GM18517 (cell line): ENCODE data around the gene IL17RA.

Experiments used
- ATAC-seq: cut with Tn5 transposase; IDR thresholded peaks from one replicate; pipeline ENCODE4 v1.9.1; 2021; ENCODE audit warnings: mild to moderate bottlenecking, moderate library complexity; ENCODE audit not compliant: unreplicated experiment

The IL17RA gene

DNA sequence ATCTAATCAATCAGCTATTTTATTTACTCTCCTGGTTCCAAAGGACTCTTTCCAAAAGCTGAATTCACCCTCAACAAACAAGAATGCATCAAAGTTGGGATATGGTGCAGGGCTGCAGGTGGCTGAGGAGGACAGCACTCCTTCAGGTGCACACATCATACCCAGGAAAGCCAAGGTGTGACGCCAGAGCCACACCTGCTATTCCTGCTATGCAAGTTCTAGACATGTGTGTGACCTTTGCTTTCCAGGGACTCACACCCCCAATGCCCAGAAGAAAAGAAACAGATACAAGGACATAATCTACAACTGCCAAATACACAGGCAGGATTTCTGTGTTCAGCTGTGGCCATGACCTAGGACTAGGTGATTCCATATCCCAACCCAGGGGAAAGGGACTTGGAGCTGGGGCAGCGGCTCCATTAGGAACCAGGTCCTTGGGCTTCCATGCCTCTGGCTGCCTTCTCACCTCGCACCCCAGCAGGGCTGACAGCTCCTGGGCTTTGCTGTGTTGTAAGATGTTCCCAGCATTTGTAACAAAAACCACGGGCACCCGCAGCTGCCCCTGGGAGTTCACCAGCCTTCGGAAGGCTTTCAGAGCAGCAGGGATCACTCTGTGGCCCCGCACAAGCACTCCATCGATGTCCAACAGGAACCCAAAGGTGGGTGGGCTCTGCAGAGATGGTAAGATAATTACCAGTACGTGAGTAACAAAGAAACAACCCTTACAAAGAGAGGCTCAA is 64.4 kb downstream of the IL17RA start:
- no peak for ATAC-seq

DNA sequence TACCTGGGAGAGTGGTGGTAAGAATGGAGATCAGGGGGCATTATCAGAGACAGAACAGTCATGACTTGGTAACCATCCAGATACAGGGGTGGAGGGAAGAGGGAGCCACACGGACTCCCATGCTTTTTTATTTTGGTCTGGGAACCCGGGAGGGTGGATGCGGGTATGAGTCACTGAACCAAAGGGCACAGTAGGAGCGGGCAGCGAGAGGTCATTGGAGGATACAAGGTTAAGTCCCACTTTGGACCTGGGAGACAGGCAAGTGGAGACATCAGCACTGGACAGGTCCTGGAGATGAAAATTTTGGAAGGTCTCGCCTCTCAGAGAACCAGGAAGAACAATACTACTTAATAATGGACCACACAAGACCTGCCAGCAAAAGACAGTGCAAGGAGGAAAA is 67.5 kb downstream of the IL17RA start:
- no peak for ATAC-seq

DNA sequence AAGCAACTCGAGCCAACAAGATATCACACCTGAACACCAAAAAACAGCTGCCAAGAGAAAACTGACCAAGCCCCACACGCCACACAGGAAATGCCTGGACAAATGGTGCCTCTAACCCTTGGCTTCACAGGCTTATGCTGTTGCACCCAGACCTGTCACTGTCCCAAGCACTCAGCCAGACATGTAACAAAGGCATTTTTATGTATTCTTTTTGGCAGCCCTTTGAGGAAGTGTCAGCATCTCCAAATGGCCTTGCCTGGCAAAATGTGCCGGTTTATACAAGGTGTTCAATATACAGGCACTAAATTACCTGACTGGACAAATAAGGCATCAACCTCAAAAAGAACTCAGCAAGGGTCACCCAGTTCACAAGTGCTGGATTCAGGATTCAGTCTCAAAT is 68.2 kb downstream of the IL17RA start:
- no peak for ATAC-seq

DNA sequence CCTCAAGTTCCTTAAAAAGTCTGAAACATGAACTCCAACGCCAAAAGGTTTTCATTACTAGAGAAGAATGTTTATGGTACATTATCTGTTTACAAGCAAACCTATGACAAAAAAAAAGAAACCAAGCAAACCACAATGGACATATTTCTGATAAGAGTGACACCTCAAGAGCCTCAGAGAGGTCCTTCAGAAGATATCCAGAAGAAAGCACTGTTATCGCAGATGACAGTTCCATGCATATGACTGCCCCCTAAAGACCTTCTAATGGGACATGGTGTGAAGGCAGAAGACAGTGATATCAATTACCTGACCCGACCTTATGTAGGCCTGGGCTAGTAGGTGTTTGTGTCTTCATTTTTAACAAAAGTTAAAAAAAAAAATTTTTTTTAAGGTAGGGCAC is 71.1 kb downstream of the IL17RA start:
- ATAC-seq: no peak

DNA sequence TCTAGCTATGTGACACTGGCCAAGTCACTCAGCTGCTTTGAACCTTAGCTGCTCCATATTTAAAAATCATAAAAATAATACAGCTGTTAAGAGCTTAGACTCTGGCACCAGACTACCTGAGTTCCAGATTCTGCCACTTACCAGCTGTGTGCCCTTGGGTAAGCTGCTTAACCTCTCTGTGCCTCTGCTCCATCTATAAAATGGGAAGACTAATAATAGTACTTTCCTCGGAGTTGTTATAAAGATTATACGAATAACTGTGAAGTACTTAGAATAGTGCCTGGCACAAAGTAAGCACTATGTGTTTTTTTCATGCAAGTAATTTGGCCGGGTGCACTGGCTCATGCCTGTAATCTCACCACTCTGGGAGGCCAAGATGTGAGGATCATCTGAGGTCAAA is 72.9 kb downstream of the IL17RA start:
- no peak for ATAC-seq

DNA sequence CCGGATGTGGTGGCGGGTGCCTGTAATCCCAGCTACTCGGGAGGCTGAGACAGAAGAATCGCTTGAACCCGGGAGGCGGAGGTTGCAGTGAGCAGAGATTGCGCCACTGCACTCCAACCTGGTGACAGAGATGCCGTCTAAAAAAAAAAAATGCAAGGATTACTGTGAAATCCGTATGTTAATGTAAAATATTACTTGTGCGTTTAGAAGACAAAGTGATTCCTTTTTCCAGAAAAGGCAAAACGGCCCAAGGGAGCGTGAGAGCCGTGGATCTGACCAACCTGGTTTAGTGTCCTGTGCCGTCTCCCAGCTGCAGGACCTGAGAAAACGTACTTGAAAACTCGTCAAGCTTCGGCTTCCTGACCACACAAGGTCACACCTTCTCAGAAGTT is 73.4 kb downstream of the IL17RA start:
- ATAC-seq: no peak

DNA sequence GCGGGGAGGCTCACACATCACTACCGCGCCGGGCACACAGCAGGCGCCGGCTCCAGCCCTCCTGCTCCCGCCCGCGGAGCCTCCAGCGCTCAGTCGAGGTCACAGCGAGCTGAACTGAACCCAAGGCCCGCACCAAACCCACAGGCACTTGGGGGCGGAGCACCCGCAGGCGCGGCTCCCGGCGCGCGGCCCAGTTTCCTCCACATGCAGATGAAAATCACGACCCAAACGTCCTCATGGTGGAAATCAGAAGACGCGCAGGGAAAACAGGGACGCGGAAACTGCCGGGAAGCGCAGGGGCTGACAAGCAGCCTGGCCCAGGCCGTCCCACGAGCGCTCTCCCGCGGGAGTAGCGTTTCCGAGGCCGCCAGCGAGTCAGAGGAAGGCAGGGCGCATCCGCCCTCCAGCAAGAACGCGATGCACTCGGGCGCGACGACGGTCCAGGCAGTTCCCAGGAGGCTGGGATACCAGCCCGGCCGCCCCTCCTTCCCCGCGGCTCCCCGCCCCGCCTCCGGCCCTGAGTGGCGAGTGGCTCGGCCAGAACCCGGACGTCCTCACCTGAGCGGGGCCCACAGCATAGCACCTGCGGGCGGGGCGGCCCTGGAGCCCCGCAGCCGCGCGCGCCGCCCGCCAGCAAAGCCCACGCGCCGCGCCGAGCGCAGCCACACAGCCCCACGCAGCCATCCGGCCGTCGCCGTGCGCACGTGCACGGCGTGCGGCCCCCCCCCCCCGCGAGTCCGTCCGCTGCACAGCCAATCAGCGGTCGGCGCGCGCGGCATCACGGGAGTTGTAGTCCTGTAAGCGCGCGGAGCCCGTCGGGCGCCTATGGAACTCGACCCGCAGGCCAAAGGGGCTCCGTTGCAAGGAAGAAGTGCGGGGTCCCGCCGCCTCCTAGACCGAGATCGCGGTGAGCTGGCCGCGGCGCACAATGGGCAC is 74.0 kb downstream of the IL17RA start, which contains the start of gene HDHD5:
HDHD5 (minus strand) TSS at position 710 of the 936 bp plus-strand sequence; CDS start at position 684, 26 bp downstream.
- ATAC-seq: peak; percentile 63

DNA sequence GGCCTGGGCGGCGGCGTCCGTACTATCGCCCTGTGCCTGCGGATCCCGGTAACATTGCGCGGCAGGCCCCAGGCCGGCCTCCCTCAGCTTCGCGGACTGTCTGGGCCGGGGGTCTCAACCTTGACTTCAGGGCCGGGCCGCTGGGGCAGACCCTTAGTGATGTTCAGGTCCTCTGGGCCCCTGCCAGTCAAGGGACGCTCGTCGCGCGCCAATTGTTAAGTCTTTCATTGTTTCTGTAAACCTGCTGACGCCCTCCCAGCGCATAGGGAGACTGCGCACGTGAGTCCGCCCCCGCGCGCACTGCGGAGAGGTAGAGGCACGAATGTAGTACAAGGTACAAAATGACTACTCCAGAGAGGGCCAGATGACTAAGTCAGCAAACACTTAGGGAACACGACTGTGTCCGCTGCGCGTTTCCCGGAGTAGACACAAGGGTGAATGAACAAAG is 74.7 kb downstream of the IL17RA start:
- ATAC-seq: peak; percentile 31

DNA sequence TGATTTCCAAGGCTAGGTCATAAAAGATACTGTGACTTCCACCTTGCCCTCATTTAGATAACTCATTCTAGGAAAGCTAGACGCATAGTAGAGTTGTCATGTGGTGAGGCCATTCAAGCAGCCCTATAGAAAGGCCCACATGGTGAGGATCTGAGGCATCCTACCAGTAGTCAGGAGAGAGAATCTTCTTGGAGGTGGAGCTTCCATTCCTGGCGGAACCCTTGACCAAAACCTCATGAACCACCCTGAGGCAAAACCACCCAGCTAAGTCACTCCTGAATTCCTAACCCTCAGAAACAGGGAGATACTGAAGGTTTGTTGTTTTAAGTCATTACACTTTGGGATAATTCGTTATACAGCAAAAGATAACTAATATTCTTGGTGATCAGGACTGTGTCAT is 77.2 kb downstream of the IL17RA start:
- ATAC-seq: no peak

DNA sequence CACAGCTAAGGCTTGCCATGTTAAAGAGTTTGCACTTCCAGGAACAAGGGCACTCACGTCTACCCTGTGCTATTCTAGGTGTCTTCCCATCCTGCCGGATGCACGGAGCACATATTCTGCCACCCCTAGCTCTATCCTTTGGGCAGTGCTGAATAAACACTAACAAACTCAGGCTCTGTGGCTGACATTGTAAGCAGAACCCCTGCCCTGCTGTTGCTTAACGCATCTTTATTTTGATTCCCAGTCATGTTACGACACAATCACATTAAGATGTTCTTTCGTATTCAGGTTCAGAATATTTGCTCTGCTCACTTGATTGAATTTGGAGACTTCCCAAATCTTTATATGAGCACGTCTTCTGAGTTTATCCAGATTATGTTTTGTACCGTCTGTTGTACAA is 77.9 kb downstream of the IL17RA start:
- ATAC-seq: no peak

DNA sequence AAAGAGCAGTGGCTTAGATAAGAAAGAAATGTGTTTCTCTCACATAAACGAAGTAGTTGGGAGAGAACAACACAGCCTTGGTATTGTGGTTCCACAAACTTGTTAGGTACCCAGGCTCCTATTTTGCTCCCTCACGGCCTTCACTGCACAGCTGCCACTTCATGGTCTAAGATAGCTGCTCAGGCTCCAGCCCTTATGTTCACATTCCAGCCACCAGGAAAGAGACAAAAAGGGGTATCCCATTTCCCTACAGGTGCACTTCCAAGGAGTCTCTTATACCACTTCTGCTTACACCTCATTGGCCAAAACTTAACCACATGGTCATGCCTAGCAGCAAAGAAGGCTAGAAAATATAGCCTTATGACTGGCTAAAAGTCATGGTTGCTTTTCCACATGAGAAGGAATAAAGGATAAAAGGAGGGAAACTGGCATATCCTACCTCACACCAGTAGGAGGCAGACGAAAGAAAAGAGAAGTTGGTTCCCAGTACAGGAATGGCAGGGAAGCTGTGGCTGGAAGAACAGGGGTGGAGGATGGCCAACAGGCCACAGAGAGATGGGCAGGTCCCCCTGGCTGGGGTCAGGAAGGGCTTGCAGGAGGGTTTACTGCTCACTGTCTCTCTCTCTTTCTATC is 79.7 kb downstream of the IL17RA start:
- no peak for ATAC-seq
